ENCODE data around the gene ARPC4.
"Not testable (repeated sequence)": the region's sequence is repeated elsewhere in the genome, so short reads cannot be mapped to it uniquely, and the experiment has no call there.

The ARPC4 gene

GRCh38 chr3:9757427-9757826 is 35.5 kb upstream of the ARPC4 start:
- no peaks in the 10 kb centered on the region for H3K4me1 ChIP-seq (ENCODE audit: control insufficient read depth, low read depth, low read length)
- H3K9me3 ChIP-seq (ENCODE audit: control insufficient read depth, low read depth, low read length): no peaks in the 10 kb centered on the region
- H3K4me3 ChIP-seq (ENCODE audit: low read length): no peak overlapping the region
- no peak overlapping the region for H3K9ac ChIP-seq (ENCODE audit: low read length)
- H3K27me3 ChIP-seq (ENCODE audit: control insufficient read depth, insufficient read depth, low read length): no peaks in the 10 kb centered on the region
- H3K27ac ChIP-seq (ENCODE audit: low read length): no peak overlapping the region
- peaks cover 23% of the 10 kb centered on the region for H3K36me3 ChIP-seq (ENCODE audit: control insufficient read depth, low read depth, low read length)

GRCh38 chr3:9760779-9761505 is 31.9 kb upstream of the ARPC4 start:
- no peaks in the 10 kb centered on the region for H3K9me3 ChIP-seq (ENCODE audit: control insufficient read depth, low read depth, low read length)
- H3K27me3 ChIP-seq (ENCODE audit: control insufficient read depth, insufficient read depth, low read length): no peaks in the 10 kb centered on the region
- peaks cover 19% of the 10 kb centered on the region for H3K36me3 ChIP-seq (ENCODE audit: control insufficient read depth, low read depth, low read length)
- H3K4me3 ChIP-seq (ENCODE audit: low read length): no peak overlapping the region
- H3K4me1 ChIP-seq (ENCODE audit: control insufficient read depth, low read depth, low read length): peaks cover 2% of the 10 kb centered on the region
- H3K27ac ChIP-seq (ENCODE audit: low read length): no peak overlapping the region
- no peak overlapping the region for H3K9ac ChIP-seq (ENCODE audit: low read length)

DNA sequence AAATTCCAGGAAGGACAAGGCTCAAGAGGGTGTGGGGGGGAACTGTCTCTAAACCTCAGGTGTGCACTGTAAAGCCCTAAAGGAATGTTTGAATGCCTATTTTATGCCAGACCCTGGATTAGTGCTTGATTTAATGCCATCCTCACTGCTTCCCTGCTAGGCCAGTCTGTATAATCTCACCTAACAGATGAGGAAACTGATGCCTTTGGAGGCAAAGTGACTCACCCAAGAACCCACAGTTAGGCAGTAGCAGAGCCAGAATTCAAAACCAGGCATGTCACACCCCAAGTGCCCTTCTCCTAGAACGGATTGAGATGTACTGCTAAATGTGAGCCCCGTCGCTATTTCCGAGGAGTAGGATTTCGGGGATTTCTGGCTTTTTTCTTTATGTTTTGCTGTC is 31.0 kb upstream of the ARPC4 start:
- H3K36me3 ChIP-seq (ENCODE audit: control insufficient read depth, low read depth, low read length): peaks cover 19% of the 10 kb centered on the region
- no peak overlapping the region for H3K27ac ChIP-seq (ENCODE audit: low read length)
- H3K4me3 ChIP-seq (ENCODE audit: low read length): no peak overlapping the region
- peaks cover 6% of the 10 kb centered on the region for H3K4me1 ChIP-seq (ENCODE audit: control insufficient read depth, low read depth, low read length)
- peaks cover 3% of the 10 kb centered on the region for H3K27me3 ChIP-seq (ENCODE audit: control insufficient read depth, insufficient read depth, low read length)
- H3K9me3 ChIP-seq (ENCODE audit: control insufficient read depth, low read depth, low read length): no peaks in the 10 kb centered on the region
- H3K9ac ChIP-seq (ENCODE audit: low read length): no peak overlapping the region

DNA sequence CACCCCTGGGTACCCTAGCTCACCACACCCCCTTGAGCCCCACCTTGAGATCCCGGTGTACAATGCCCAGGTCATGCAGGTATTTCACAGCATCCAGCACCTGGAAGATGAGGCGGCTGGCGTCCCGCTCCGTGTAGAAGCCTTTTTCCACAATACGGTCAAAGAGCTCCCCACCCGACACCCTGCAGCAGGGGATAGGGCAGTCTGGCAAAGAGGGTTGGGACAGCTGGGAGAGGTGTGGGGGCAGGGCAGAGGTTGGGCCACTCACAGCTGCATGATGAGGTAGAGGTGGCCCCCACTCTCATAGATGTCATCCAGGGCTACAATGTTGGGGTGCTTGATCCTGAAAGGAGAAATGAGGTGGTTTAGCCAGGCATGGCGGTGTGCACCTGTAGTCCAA is 30.0 kb upstream of the ARPC4 start:
- no peak overlapping the region for H3K9ac ChIP-seq (ENCODE audit: low read length)
- no peak overlapping the region for H3K27ac ChIP-seq (ENCODE audit: low read length)
- H3K4me3 ChIP-seq (ENCODE audit: low read length): no peak overlapping the region
- peaks cover 7% of the 10 kb centered on the region for H3K27me3 ChIP-seq (ENCODE audit: control insufficient read depth, insufficient read depth, low read length)
- H3K36me3 ChIP-seq (ENCODE audit: control insufficient read depth, low read depth, low read length): peaks cover 11% of the 10 kb centered on the region
- peaks cover 6% of the 10 kb centered on the region for H3K4me1 ChIP-seq (ENCODE audit: control insufficient read depth, low read depth, low read length)
- no peaks in the 10 kb centered on the region for H3K9me3 ChIP-seq (ENCODE audit: control insufficient read depth, low read depth, low read length)

DNA sequence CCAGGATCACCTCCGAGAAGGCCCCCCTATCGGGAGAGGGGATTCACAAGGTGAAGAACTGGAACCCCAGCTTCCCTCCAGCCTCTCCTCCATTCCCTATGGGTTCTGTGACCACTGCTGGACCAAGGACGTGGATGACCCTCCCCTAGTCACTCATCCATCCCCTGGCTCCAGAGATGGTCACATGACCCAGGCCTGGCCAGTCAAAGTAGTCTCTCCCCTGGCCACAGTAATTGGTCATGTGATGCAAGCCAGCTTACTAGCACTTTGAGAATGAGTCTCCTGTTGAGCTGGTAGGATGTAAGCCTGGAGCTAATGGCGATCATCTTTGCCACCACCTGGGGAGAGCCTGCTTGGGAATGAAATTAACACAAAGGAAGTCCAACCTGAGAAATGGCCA is 27.0 kb upstream of the ARPC4 start:
- peaks cover 6% of the 10 kb centered on the region for H3K4me1 ChIP-seq (ENCODE audit: control insufficient read depth, low read depth, low read length)
- H3K36me3 ChIP-seq (ENCODE audit: control insufficient read depth, low read depth, low read length): no peaks in the 10 kb centered on the region
- no peaks in the 10 kb centered on the region for H3K9me3 ChIP-seq (ENCODE audit: control insufficient read depth, low read depth, low read length)
- H3K27ac ChIP-seq (ENCODE audit: low read length): no peak overlapping the region
- peaks cover 30% of the 10 kb centered on the region for H3K27me3 ChIP-seq (ENCODE audit: control insufficient read depth, insufficient read depth, low read length)
- no peak overlapping the region for H3K9ac ChIP-seq (ENCODE audit: low read length)
- no peak overlapping the region for H3K4me3 ChIP-seq (ENCODE audit: low read length)

DNA sequence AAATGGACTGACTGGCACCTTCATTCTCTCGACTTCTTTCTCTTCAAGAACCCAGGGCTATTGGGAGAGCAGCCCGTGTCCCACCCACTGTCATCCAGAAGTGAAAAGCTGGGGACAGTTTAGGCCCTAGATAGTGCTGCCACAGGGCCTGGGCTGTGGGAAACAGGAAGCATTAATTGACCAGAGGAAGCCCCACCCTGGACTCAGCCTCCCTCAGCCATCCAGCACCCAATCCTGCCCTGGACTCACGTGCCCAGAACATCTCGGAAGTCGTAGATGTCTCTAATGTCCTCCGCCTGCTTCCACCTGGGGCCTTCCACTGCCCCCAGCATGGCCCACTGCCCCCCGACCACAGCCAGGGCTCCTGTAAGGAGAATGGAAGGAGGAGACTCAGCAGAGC is 25.5 kb upstream of the ARPC4 start:
- no peak overlapping the region for H3K27ac ChIP-seq (ENCODE audit: low read length)
- H3K9me3 ChIP-seq (ENCODE audit: control insufficient read depth, low read depth, low read length): no peaks in the 10 kb centered on the region
- peaks cover 44% of the 10 kb centered on the region for H3K27me3 ChIP-seq (ENCODE audit: control insufficient read depth, insufficient read depth, low read length)
- no peaks in the 10 kb centered on the region for H3K36me3 ChIP-seq (ENCODE audit: control insufficient read depth, low read depth, low read length)
- H3K9ac ChIP-seq (ENCODE audit: low read length): no peak overlapping the region
- peaks cover 6% of the 10 kb centered on the region for H3K4me1 ChIP-seq (ENCODE audit: control insufficient read depth, low read depth, low read length)
- H3K4me3 ChIP-seq (ENCODE audit: low read length): no peak overlapping the region

GRCh38 chr3:9768141-9768775 is 24.6 kb upstream of the ARPC4 start:
- Histone ChIP-seq H3K4me1 (ENCODE audit: control insufficient read depth, low read depth, low read length) (peaks cover 6% of the 10 kb centered on the region), H3K36me3 (ENCODE audit: control insufficient read depth, low read depth, low read length) (no peaks in the 10 kb centered on the region), H3K9ac (ENCODE audit: low read length) (no peak overlapping the region), H3K27ac (ENCODE audit: low read length) (no peak overlapping the region), H3K4me3 (ENCODE audit: low read length) (no peak overlapping the region), H3K9me3 (ENCODE audit: control insufficient read depth, low read depth, low read length) (no peaks in the 10 kb centered on the region), H3K27me3 (ENCODE audit: control insufficient read depth, insufficient read depth, low read length) (peaks cover 49% of the 10 kb centered on the region)

- Histone ChIP-seq H3K9ac (ENCODE audit: low read length) (peak overlapping the region; percentile 28), H3K36me3 (ENCODE audit: control insufficient read depth, low read depth, low read length) (no peaks in the 10 kb centered on the region), H3K9me3 (ENCODE audit: control insufficient read depth, low read depth, low read length) (no peaks in the 10 kb centered on the region), H3K4me3 (ENCODE audit: low read length) (peak overlapping the region; percentile 46), H3K4me1 (ENCODE audit: control insufficient read depth, low read depth, low read length) (peaks cover 6% of the 10 kb centered on the region), H3K27me3 (ENCODE audit: control insufficient read depth, insufficient read depth, low read length) (peaks cover 49% of the 10 kb centered on the region), H3K27ac (ENCODE audit: low read length) (no peak overlapping the region)
Measured at GRCh38 chr3:9769012-9769411, 23.9 kb upstream of the ARPC4 start.

DNA sequence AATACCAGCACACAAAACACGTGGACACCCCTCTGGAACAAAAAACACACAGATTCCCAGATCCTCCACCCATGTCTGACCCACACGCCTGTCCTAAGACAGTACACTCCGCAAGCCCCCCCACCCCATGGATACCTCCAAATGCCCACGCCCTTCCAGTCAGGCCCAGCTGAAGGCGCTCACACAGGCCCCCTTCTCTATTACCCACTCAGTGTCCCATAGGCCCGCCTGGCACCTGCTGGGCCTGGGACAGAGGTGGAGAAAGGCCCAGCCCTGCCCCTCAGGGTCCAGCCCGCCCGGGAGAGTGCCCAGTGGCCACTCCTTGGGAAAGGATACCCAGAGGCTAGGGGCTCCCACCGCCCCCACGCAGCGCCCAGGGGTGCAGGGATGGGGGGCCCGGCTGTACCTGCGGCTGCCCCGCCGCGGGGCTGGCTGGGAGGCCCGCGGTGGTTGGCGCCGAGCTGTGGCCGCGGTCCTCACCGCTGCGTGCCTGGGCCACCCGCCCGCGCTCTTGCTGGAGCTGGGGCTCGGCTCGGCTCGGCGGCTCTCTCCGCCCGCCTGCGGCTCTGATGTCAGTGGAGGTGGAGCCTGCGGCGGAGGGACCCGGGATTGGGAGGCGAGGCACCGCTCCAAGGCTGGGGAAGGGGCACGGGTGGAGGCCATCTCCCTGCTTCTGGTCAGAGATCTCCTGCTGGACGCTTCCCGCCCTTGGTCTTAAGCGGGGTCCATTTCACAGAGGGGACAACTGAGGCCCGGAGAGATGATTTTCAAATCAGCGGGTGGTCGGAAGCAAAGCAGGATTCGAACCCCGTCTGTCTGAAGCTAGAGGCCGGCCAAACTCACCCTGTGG is 23.2 kb upstream of the ARPC4 start, which contains the start of gene CAMK1:
Gene CAMK1 (minus strand): TSS at position 522 of the 850 bp plus-strand sequence. CDS start 2,198 bp downstream, outside the sequence.
- no peaks in the 10 kb centered on the region for H3K9me3 ChIP-seq (ENCODE audit: control insufficient read depth, low read depth, low read length)
- H3K9ac ChIP-seq (ENCODE audit: low read length): peak within 1 kb of the TSS; percentile 28
- H3K27ac ChIP-seq (ENCODE audit: low read length): no peak within 1 kb of the TSS
- peak within 1 kb of the TSS; percentile 46 for H3K4me3 ChIP-seq (ENCODE audit: low read length)
- no peaks in the 10 kb centered on the region for H3K36me3 ChIP-seq (ENCODE audit: control insufficient read depth, low read depth, low read length)
- peaks cover 49% of the 10 kb centered on the region for H3K27me3 ChIP-seq (ENCODE audit: control insufficient read depth, insufficient read depth, low read length)
- peaks cover 6% of the 10 kb centered on the region for H3K4me1 ChIP-seq (ENCODE audit: control insufficient read depth, low read depth, low read length)

GRCh38 chr3:9770276-9770812 is 22.5 kb upstream of the ARPC4 start:
- Histone ChIP-seq H3K27ac (ENCODE audit: low read length) (no peak overlapping the region), H3K4me3 (ENCODE audit: low read length) (peak overlapping the region; percentile 46), H3K9me3 (ENCODE audit: control insufficient read depth, low read depth, low read length) (no peaks in the 10 kb centered on the region), H3K4me1 (ENCODE audit: control insufficient read depth, low read depth, low read length) (peaks cover 6% of the 10 kb centered on the region), H3K9ac (ENCODE audit: low read length) (no peak overlapping the region), H3K36me3 (ENCODE audit: control insufficient read depth, low read depth, low read length) (no peaks in the 10 kb centered on the region), H3K27me3 (ENCODE audit: control insufficient read depth, insufficient read depth, low read length) (peaks cover 49% of the 10 kb centered on the region)

- peaks cover 49% of the 10 kb centered on the region for H3K27me3 ChIP-seq (ENCODE audit: control insufficient read depth, insufficient read depth, low read length)
- not testable (repeated sequence) for H3K9ac ChIP-seq (ENCODE audit: low read length); H3K4me1 ChIP-seq (ENCODE audit: control insufficient read depth, low read depth, low read length); H3K27ac ChIP-seq (ENCODE audit: low read length); H3K4me3 ChIP-seq (ENCODE audit: low read length); H3K36me3 ChIP-seq (ENCODE audit: control insufficient read depth, low read depth, low read length); H3K9me3 ChIP-seq (ENCODE audit: control insufficient read depth, low read depth, low read length)
Measured at GRCh38 chr3:9771007-9771406, 21.9 kb upstream of the ARPC4 start.

All from iPS-18a (cell line).